Ovary (tissue), 3 donors: Measurements from ENCODE around the gene ITPK1.

ENCODE experiments used
- CTCF ChIP-seq, 3 donors: fragments of 450-650 bp in 2 of 3; fragments of 200-600 bp in 1 of 3; IDR thresholded peaks; one replicate each; pipeline versions ENCODE4 v1.5.1 to v1.8.0; 2016 to 2022; ENCODE audit warnings: antibody characterized with exemption in 3 of 3, mild to moderate bottlenecking in 1 of 3
- POLR2A ChIP-seq: fragments of 450-650 bp; IDR thresholded peaks from one replicate; pipeline ENCODE4 v1.6.1; 2017; ENCODE audit warnings: antibody characterized with exemption, mild to moderate bottlenecking, moderate library complexity
- donor health status: DM: no; HTN: no; CAD: no.

DNA sequence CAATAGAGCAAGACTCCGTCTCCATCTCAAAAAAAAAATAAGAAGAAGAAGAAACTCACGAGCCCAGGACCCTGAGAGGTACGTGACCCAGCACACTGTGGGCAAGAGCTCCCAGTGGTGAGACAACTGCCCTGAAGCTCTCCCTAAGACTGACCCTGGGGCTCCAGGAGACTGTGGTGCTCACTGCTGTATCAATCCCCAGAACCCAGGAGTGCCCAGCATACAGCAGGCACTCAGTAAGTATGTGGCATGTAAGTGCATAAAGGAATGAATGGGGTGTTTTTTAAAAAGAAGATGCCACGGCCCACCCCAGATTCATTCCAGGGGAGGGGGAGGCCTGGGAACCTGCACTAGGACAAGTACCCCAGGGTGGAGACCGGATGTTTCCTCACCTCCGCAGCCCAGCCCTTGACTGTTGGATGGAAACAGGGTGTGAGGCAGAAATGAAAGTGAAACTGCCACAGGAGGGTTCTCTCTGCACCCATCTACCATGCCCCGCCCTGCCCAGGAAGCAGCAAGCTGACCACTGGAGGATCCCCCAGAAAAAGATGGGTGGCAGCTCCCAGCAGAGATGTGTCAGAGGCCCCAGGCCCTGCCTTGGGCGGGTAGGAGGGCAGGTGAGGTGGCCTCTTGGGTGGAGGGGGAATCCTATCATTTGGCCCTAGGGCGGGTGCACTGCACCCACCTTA, 12.2 kb downstream of the ITPK1 start:
- TF ChIP-seq CTCF (IDR thresholded peaks at IDR 0.05) (no peak), POLR2A (no peak)
